ENCODE results near the gene ZNF654.

The ZNF654 gene

GRCh38 chr3:88192631-88193030 lies 133.6 kb downstream of the ZNF654 start:
- no peak for TF ChIP-seq CTCF (IDR thresholded peaks at IDR 0.05; ENCODE audit: extremely low read depth, missing control alignments)
- no peak for DNase-seq (ENCODE audit: low spot score)
